Panc1 (cell line): ENCODE results near the gene ZBP1. TPM values are rescaled to one million over a fixed set of nuclear protein-coding genes. Genes with fewer than 3 reads are reported as not detected.

Experiments used
- ATAC-seq: fragments of 200-7000 bp; cut with Tn5 transposase; 2 replicates; pipeline ENCODE4 v1.9.1; 2020; ENCODE audit warnings: mild to moderate bottlenecking, moderate library complexity
- BruUV-seq: library from RNA; stranded (reverse); fragments of 400-500 nt; replicated peaks from 2 replicates; lab custom pipeline; 2021; lab: Mats Ljungman, UMichigan
- CTCF ChIA-PET: fragments of 300-600 bp; sonication (Branson Sonifier 250); formaldehyde crosslinking; loops from one replicate; lab custom pipeline; 2022; ENCODE audit warnings: antibody characterized with exemption; lab: Charles Lee
- POLR2A ChIA-PET: fragments of 300-600 bp; sonication (Branson Sonifier 250); formaldehyde crosslinking; loops from one replicate; lab custom pipeline; 2022; ENCODE audit warnings: antibody characterized with exemption; lab: Charles Lee
- DNase-seq: peaks from one replicate; pipeline ENCODE4 v3.0.0-alpha.2; 2010; ENCODE audit warnings: low read depth, low spot score
- H3K27ac ChIP-seq: 2 replicates; pipeline ENCODE4 v1.5.1; 2011; ENCODE audit warnings: mild to moderate bottlenecking, low read length, inconsistent platforms
- H3K27me3 ChIP-seq: fragments of 200-500 bp; sonication (Bioruptor generic); 2 replicates; pipeline ENCODE4 v1.6.0; 2014; ENCODE audit warnings: low read length, inconsistent platforms; ENCODE audit not compliant: control insufficient read depth, insufficient read depth
- H3K36me3 ChIP-seq: fragments of 200-500 bp; sonication (Bioruptor generic); 2 replicates; pipeline ENCODE4 v1.5.1; 2014; ENCODE audit warnings: inconsistent platforms, mild to moderate bottlenecking, low read length, moderate library complexity; ENCODE audit not compliant: control insufficient read depth, insufficient read depth
- H3K4me1 ChIP-seq: 2 replicates; pipeline ENCODE4 v1.5.1; 2011; ENCODE audit warnings: inconsistent platforms, mild to moderate bottlenecking, low read length, moderate library complexity; ENCODE audit not compliant: control insufficient read depth, insufficient read depth
- H3K4me3 ChIP-seq, 2 experiments: 2 replicates each; pipeline ENCODE4 v1.5.1; 2011 to 2012; ENCODE audit warnings: low read depth in 2 of 2, low read length in 2 of 2, mild to moderate bottlenecking in 2 of 2, inconsistent platforms in 1 of 2, moderate library complexity in 1 of 2
- H3K9me3 ChIP-seq: fragments of 200-500 bp; sonication (Bioruptor generic); 2 replicates; pipeline ENCODE4 v1.5.1; 2014; ENCODE audit warnings: low read depth, mild to moderate bottlenecking, inconsistent platforms, low read length, moderate library complexity; ENCODE audit not compliant: control insufficient read depth, insufficient read depth
- CTCF ChIP-seq: fragments of 450-650 bp; IDR thresholded peaks from 2 replicates; pipeline ENCODE4 v1.5.1; 2017; ENCODE audit warnings: mild to moderate bottlenecking
- POLR2AphosphoS5 ChIP-seq: IDR thresholded peaks from 2 replicates; pipeline ENCODE4 v1.6.1; 2012; ENCODE audit warnings: mild to moderate bottlenecking, low read depth, low read length, moderate library complexity
- REST ChIP-seq, 2 experiments: IDR thresholded peaks; 2 replicates each; pipeline ENCODE4 v1.6.1; 2011 to 2012; ENCODE audit warnings: low read depth in 2 of 2, control low read depth in 1 of 2, low read length in 1 of 2, mild to moderate bottlenecking in 1 of 2, moderate library complexity in 1 of 2; ENCODE audit not compliant: insufficient read depth in 1 of 2
- SIN3A ChIP-seq: IDR thresholded peaks from 2 replicates; pipeline ENCODE4 v1.6.1; 2012; ENCODE audit warnings: low read depth, mild to moderate bottlenecking, low read length, moderate library complexity, borderline replicate concordance; ENCODE audit not compliant: insufficient read depth
- TCF7L2 ChIP-seq: IDR thresholded peaks from 2 replicates; pipeline ENCODE4 v1.6.1; 2011; ENCODE audit warnings: mild to moderate bottlenecking, low read depth, low read length, inconsistent platforms
- in situ Hi-C: cut with HindIII; loops from 2 replicates; pipeline ENCODE4 v1.10.0; 2016; ENCODE audit warnings: low sequenced_read_pairs, low pct_unique_long_range_greater_than_20kb
- intact Hi-C: fragments of 100-400 bp; cut with micrococcal nuclease; formaldehyde crosslinking; loops from one replicate; pipeline ENCODE4 v1.10.0; 2022; ENCODE audit not compliant: unreplicated experiment
- total RNA-seq: library from RNA; stranded (reverse); gene quantifications from one replicate; pipeline ENCODE4 v1.2.1, GENCODE V29; 2021; ENCODE audit not compliant: unreplicated experiment

The ZBP1 gene
- total RNA-seq, 1 experiment from 2014 or later = not detected

DNA sequence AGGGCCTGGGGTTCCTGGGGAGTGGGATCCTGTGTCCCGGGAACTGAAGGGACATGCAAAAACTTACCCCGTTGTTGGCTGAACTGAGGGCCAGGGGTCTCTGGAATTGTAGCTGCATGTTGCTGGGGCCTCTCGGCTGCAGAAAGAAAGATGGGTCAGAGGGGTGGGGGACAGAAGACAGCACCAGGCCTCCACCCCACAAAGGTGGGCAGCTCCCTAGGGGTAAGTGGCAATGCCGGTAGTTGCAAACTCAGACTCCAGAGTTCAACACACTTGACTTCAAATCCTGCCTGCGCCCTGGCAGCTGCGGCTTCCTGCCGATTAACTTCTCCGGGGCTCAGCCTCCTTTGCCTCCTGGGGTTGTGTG lies 4.8 kb downstream of the ZBP1 start:
- no TSS peak for BruUV-seq
- CTCF ChIA-PET = interaction anchor here (0.6 kb wide), 1 partner anchor 302 kb away, joined by 3 read pairs; no protein-coding TSS in a partner anchor
- no peak for TF ChIP-seq CTCF
- no peak for TF ChIP-seq REST (IDR thresholded peaks at IDR 0.05; ENCODE audit: insufficient read depth in 1 of 2, low read depth in 2 of 2, low read length in 1 of 2)
- TF ChIP-seq TCF7L2 = no peak
- no peak for TF ChIP-seq POLR2AphosphoS5
- TF ChIP-seq SIN3A = no peak
- Histone ChIP-seq H3K27me3 (no peaks in the 10 kb centered on the region), H3K36me3 (no peaks in the 10 kb centered on the region), H3K27ac (no peak overlapping the region), H3K9me3 (no peaks in the 10 kb centered on the region), H3K4me1 (no peaks in the 10 kb centered on the region; the same call in 1 of the 2 replicates), H3K4me3 (no peak overlapping the region)
- DNase-seq (no peak), ATAC-seq (no peak)
- intact Hi-C loops (no loop called here), in situ Hi-C loops (no loop called here)
- POLR2A ChIA-PET = no interaction called here

DNA sequence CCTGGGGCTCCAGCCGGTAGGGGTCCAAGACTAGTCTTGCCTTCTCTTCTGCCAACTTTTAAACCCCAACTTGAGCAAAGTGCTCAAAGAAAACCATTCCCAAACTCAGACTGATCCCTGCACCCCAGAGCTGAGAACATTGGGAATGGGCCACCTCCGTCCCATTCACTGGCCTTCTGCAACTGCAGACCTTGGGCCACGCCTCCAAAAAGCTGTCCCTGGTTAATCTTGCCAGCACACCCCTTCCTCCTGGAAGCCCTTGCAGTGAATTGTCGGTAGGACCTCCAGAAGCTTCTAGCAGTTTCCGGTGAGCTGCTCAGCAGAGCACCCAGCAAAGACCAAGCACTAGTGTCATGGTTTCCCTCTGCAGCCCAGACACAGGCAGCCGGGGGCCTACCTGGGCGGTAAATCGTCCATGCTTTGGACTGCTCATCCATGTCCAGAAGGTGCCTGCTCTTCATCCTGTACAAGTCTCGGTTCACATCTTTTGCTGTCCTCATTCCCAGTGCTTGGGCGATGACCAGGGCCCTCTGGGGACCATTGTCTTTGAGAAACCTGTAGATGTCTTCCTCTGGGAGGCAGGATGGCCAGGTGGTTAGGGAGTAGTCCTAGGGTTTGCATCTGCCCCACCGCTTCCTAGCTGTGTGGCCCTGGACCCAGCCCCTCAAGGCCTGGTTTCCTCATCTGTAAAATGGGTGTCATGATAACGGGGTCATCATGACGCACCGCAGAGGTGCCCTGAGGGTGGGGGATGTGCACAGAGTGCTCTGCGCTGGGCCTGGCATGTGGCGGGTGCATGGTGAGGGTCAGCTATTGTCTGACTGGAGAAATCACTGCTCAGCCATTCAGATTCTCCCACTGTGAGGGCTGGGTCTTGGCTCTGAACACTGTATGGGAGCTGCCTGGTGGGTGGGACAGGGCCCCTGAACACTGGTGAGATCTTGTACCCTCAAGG lies 5.5 kb downstream of the ZBP1 start:
- CTCF ChIA-PET = interaction anchor here (0.6 kb wide), 1 partner anchor 303 kb away, joined by 3 read pairs; no protein-coding TSS in a partner anchor
- ATAC-seq (no peak), DNase-seq (no peak)
- Histone ChIP-seq H3K36me3 (no peaks in the 10 kb centered on the region), H3K9me3 (no peaks in the 10 kb centered on the region), H3K4me1 (no peaks in the 10 kb centered on the region; the same call in 1 of the 2 replicates), H3K27ac (no peak overlapping the region), H3K4me3 (no peak overlapping the region), H3K27me3 (no peaks in the 10 kb centered on the region)
- in situ Hi-C loops (no loop called here), intact Hi-C loops (no loop called here)
- POLR2A ChIA-PET = no interaction called here
- no peak for TF ChIP-seq TCF7L2
- TF ChIP-seq CTCF = no peak
- no peak for TF ChIP-seq POLR2AphosphoS5
- no peak for TF ChIP-seq SIN3A
- no peak for TF ChIP-seq REST (IDR thresholded peaks at IDR 0.05; ENCODE audit: insufficient read depth in 1 of 2, low read depth in 2 of 2, low read length in 1 of 2)
- no TSS peak for BruUV-seq
